NB4 (cell line): ENCODE results near the gene CARD19.
A peak's percentile ranks its signal among the peaks of the same experiment; 100 is the strongest.

Source experiments
- DNase-seq: peaks from one replicate; pipeline ENCODE4 v3.0.0; 2010; ENCODE audit warnings: low read depth
- H3K4me3 ChIP-seq: one replicate; pipeline ENCODE4 v1.5.1; 2011; ENCODE audit warnings: mild to moderate bottlenecking, low read depth, low read length, moderate library complexity
- CTCF ChIP-seq: IDR thresholded peaks from one replicate; pipeline ENCODE4 v1.5.1; 2012; ENCODE audit warnings: low read depth, low read length
- MAX ChIP-seq: IDR thresholded peaks from 2 replicates; pipeline ENCODE4 v1.6.1; 2011; ENCODE audit warnings: low read depth, low read length
- MYC ChIP-seq: IDR thresholded peaks from 2 replicates; pipeline ENCODE4 v1.6.1; 2011; ENCODE audit warnings: low read depth, low read length
- POLR2A ChIP-seq: IDR thresholded peaks from 2 replicates; pipeline ENCODE4 v1.6.1; 2011; ENCODE audit warnings: mild to moderate bottlenecking; ENCODE audit not compliant: insufficient read length; ENCODE audit errors: extremely low read depth

Gene CARD19

GRCh38 chr9:93159601-93160471, 63.8 kb downstream of the CARD19 start:
- TF ChIP-seq MYC (peak; percentile 61; the same call in 1 of the 2 replicates), POLR2A (no peak), MAX (peak; percentile 50), CTCF (peak; percentile 92)
- no peak overlapping the region for H3K4me3 ChIP-seq
- peak; percentile 79 for DNase-seq

- no peak for DNase-seq
- TF ChIP-seq POLR2A (no peak), CTCF (no peak), MAX (no peak), MYC (no peak)
- no peak overlapping the region for H3K4me3 ChIP-seq
Observed at GRCh38 chr9:93161786-93162562, 66.0 kb downstream of the CARD19 start.
